GM18499 (cell line): ENCODE data around the gene CDH18.

Experiments
- ATAC-seq: cut with Tn5 transposase; IDR thresholded peaks from one replicate; pipeline ENCODE4 v1.9.1; 2021; ENCODE audit warnings: moderate number of reproducible peaks; ENCODE audit not compliant: insufficient read depth, unreplicated experiment

CDH18 gene

DNA sequence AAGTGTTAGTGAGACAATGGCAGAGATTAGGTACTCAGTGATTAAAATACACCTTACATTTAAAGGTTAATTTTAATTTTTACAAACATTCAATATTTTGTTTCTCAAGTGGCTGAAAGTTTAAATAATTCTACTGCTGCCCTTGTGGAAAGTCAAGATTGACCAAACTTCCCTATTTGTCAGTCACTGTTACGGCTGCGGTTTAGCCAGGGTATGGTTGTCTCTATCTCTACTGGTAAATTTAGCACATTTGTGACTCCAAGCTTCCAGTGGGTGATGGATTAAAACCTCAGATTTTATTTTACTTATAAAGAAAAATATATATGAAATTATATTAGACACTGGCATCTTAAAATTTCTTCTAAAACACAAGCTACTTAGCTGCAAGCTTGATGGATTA, 368.4 kb downstream of the CDH18 start:
- ATAC-seq, result no peak

DNA sequence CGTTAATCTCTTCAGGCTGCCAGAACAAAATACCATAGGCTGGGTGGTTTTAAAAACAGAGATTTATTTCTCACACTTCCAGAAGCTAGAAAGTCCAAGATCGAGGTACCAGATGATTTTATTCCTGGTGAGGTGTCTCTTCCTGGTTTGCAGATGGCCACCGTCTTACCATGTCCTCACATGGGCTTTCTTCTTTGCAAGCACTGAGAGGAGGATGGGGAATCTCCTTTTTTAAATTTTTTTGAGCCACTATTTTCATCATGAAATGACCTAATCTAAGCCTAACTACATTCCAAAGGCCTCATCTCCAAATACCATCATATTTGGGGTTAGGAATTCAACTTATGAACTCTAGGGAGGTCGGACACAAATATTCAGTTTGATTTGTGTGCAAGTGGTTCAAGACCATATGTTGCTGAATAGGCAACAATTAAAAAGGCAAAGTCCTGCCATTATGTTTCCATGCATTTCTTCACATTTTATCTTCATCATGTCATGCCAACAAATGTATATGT, 371.2 kb downstream of the CDH18 start:
- ATAC-seq, result no peak

DNA sequence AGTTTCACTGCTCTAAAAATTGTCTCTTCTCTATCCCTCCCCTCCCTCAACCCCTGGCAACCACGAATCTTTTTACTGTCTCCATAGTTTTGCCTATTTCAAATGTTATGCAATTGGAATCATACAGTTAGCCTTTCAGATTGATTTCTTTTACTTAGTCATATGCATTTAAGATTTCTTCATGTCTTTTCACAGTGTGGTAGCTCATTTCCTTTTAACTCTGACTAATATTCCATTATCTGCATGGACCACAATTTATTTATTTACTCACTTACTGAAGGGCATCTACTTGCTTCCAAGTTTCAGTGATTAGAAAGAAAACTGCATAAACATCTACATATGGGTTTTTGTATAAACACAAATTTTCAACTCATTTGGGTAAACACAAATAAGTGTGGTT, 372.3 kb downstream of the CDH18 start:
- no peak for ATAC-seq

DNA sequence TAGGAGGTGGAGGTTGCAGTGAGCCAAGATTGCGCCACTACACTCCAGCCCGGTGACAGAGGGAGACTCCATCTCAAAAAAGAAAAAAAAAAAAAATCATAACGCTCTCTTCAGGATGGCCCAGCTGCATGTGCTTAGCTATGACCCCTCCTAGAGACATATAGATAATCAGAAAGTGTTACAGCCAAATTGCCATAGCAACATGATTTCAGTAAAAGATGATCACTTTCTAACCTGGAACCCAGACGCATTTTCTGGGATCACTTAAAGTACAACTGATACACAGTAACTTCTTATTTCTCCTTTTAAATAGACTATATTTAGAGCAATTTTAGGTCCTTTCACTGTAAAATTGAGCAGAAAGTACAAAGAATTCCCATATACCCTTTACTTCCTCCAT, 372.9 kb downstream of the CDH18 start:
- no peak for ATAC-seq

DNA sequence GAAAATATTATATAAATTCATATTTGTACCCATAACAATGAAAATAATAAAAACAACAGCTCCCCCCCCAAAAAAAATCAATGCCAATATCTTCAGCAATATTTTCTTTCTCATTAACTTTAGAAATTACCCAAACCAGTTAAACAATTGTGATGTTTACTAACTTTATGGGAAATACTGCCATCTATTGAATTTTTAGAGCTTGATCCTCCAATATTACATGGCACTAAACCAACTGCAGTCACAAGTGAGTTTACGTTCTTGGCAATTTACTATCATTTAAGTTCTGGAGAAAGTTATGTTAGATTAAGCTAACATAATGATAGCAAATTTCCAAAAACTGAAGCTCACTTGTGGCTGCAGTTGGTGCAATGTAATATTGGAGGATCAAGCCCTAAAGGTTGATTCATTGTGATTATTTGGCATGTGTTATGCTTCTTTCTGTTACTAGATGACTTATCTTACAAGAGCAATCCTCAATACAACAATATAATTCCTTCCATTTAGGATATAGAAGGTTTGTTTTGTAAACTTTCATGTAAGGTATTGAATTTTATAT, 379.5 kb downstream of the CDH18 start:
- no peak for ATAC-seq

DNA sequence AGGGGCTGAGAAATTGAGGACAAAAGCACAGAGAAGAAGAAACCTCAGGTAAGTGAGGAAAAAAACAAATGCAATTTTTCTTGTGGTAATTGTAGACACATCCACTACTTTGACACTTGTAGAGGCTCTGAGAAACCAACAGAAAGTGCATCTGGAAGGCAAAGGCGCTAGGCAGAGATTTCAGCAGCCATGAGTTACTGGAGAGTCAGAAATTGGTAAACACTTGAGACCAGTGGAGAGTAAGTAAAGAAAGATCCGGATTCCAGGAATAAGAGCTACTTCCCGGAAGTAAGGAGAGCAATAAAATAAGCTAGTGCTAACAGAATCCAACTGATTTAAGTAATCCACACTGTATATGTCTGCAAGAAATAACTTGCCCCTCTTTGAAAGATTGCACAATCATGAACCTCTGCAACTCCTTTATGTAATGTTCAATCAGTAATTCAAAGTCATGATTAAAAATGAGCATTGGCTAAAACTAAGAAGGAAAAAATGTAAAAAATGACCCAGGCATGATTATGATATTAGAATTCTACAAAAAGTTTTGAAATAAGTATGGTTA, 382.1 kb downstream of the CDH18 start:
- no peak for ATAC-seq

DNA sequence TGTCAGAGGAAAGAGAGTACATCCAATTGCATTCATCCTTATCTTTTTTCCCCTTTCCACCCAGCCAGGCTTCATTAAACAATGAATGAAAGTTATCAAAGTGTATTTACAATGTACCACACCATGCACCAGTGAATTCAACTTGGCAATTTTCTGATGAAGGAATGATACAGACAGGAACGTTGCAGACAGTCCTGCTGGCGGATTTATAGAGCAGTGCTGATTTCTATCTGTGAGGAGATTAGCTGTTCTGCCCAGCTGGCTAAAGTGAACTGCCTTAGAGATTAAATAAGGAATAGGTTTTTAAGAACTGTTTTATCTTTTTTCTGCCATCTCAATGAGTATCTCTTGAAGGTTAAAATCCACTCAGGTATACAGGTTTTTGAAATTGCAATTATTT, 403.9 kb downstream of the CDH18 start:
- ATAC-seq, result no peak

DNA sequence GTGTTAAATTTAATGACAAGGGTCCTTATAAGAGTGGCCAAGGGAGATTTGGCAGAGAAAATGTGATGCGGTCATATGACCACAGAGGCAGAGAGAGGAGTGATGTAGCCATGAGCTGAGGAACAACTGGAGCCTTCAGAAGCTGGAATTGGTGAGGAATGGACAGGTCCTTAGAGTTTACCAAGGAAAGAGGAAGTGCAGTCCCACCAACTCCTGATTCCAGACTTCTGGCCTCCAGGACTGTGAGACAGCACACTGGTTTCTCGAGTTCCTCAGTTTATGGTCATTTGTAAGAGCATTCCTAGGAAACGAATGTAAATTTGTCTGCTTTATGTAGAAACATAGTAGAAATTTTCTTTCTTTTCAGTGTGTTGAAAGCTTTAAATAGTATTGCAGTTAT, 410.1 kb downstream of the CDH18 start:
- no peak for ATAC-seq

DNA sequence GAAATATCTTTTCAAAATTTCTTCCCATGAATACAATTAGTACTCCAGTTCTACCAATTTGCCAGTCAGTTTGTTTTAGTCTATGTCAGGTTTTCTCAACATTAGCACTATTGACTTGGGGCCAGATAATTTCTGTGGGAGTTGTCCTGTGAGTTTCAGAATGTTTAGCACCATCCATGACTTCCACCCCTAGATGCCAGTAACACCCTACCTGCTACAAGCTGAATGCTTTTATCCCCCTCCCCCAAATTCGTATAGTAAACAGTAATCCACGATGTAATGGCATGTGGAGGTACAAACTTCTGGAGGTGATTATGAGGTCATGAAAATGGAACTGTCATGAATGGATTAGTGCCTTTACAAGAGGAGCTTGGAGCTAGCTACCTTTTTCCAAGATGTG, 420.0 kb downstream of the CDH18 start:
- ATAC-seq, result no peak

DNA sequence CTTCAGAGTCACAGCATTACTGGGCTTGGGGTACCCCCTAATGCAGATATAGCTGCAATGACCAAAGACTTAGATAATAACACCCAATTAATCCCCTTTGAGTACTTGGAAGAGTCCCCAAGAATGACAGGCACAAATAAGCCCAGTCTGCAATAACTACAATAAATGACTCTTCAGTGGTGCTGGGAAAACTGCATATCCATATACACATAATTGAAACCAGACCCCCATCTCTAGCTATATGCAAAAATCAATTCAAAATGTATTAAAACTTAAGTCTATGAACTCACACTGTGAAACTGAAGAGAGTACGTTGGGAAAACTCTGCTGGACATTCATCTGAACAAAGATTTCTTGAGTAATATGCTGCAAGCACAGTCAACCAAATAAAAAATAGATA, 422.5 kb downstream of the CDH18 start:
- ATAC-seq, result no peak

DNA sequence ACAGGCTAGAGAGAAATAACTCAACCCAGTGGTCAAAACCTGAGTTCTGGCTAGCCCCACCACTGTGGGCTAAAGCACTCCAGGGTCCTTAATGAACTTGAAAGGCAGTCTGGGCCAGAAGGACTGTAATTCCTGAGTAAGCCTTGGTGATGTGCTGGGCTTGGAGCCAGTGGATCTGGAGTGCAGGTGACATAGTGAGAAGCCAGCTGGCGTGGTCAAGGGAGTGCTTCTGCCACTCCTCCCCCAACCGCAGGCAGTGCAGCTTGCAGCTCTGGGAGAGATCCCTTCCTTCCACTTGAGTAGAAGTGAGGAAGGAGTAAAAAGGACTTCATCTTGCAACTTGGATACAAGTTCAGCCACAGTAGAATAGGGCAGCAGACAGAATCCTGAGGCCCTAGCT, 424.0 kb downstream of the CDH18 start:
- ATAC-seq, result no peak

DNA sequence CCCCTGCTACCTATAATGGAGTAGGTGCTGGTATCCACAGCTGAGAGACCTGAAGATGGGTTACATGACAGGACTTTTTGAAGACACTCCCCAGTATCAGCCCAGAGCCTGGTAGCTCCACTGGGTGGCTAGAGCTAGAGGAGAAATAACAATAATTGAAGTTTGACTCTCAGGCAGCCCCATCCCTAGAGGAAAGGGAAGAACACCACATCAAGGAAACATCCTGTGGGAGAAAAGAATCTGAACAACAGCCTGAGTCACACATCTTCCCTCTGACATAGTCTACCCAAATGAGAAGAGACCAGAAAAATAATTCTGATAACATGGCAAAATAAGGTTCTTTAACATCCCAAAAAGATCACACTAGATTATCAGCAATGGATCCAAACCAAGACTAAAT, 432.1 kb downstream of the CDH18 start:
- ATAC-seq, result no peak

DNA sequence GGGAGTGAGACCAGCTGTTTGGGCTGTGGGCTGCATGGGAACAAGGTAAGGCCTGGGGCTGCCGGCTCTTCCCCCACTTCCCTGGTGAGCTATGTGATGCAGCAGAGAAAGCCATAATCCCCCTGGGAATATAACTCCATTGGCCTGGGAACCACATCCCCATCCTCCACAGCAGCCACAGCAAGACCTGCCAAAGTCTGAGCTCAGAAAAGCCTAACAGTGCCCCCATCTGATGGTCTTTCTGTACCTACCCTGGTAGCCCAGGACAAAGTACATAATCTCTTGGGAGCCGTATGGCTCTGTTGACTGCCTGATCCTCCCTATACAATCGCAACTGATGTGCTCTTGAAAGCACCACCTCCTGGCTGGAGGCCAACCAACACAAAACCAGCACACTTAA, 432.6 kb downstream of the CDH18 start:
- no peak for ATAC-seq

DNA sequence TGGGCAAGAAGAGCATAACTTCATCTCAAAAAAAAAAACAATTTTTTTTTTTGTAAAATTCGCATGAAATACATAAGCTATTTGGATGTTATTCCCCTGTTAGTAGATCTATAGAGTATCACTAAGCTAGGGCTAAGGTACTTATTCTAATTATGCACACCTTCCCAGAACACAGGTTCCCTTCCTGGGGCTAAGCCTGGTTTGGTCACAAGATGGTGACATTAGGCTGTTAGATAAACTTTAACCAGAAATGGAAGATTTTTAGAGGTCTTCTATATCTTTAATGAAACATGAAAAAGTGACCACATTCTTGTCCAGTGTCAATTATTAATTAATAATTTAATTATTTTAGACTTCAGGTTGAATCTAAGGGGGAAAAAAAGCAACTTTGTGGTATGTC, 433.5 kb downstream of the CDH18 start:
- ATAC-seq, result no peak

DNA sequence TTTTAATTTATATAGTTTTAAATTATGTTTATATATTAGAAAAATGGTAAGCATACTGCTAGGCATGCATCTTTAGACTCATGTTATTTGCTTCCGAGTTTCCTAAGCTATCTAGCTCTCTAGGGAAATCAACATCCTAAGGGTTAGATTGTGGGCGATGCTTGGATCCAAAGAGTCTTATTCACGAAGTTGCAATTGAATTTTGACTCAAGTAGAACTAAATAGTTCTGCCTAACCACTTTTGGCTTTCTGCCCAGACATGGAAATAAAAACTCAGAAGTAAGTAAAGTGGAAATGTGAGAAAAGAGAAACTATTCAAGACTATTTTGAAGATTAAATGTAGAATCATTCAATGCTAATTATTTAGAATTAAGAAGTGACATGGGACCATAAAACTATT, 440.4 kb downstream of the CDH18 start:
- ATAC-seq, result no peak

DNA sequence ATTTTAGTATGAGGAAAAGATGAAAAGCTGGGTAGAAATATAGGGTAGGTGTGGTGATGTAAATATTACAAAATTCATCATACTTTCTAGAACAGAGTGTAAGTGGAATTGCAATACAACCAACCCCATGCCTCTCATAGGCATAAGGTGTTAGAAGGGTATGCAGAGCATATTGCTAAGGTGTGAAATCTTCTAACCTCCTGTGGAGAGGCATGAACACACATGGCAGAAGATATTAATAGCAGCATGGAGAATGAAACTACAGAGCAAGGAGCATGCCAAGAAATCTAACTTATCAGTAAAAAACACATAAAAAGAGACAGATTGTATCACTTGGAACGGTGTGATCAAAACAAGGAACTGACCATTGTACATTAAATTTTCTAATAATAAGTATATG, 441.5 kb downstream of the CDH18 start:
- no peak for ATAC-seq

DNA sequence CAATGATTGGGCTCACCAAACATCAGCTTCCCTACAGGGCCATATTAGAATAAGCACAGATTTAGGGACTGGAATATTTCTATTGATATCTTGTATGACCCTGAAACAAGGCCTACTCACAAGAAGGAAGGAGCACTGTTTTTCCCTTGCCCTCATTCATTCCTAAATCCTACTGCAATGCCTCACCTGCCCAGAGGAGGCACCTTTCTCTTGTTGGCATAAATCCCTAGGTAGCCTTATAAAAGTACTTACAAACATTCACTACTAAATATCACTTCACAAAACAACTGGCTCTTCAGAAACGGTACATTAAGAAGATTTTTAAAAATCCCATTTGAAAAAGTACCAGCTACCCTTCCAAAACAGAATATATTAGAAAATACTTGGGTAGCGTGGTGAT, 449.4 kb downstream of the CDH18 start:
- ATAC-seq, result no peak

DNA sequence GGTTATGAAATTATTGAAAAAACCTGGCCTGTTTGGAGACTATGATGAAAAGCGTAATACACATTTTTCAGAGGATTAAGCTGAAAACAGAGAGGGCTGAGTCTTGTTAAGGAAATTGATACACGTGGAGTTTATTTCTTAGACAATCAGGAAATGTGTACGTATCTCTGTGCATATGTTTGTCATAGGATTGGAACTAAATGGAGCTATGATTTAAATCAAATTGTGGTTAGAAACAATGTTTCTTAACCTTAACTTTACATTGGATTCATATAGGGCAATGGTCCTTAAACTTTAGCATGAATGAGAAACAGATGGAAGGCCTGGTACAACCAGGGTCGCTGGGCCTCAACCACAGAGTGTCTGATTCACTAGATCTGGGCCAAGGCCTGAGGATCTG, 451.6 kb downstream of the CDH18 start:
- ATAC-seq, result no peak

DNA sequence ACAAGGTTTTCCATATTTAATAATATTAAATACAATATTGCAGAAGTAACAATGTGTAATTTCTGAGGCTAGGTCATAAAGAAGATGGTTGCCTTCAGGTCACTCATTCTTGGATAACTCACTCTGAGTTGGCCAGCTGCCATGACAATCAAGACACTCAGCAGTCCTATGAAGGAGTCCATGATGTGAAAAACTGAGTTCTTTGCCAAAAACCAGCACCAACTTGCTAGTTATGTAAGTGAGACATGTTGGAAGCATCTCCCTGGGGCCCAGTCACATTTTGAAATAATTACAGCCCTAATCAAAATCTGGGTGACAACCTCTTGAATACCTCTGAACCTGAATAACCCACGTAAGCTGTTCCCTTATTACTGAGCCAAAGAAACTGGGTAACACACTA, 453.2 kb downstream of the CDH18 start:
- ATAC-seq, result no peak

DNA sequence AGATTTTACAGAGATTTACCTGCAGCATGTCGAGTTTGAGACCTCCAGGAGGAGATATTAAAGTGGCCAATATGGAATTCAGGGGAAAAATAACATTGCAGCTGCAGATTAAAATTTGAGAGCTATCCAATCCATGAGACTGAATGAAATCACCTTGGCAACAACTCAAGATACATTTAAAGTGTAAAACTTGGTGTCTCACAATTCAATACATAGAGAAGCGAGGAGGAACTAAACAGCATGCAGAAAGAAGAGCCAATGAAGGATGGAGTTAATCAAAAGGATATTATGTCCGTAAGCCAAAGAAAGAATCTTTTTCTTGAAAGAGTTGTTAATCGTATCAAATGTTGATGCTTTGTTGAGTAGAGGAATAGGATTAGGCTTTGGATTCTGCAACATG, 455.1 kb downstream of the CDH18 start:
- no peak for ATAC-seq

DNA sequence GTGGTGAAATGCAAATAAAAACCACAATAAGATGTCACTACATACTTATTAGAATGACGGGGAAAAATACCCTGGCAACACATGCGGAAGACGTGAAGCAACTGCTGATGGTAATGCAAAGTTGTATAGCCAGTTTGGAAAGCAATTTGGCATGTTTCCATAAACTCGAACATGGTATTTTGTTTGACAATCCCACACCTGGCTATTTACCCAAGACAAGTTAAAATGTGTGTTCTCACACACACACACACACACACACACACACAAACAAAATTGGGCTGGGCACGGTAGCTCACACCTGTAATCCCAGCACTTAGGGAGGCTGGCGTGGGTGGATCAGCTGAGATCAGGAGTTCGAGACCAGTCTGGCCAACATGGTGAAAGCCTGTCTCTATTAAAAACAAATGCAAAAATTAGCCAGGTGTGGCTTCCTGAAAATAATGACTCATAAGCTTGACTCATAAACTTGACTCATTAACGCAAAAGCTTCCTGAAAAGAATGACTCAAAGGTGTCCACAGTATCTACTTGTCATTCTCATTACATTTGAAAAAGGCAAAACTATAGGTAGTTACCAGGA, 456.5 kb downstream of the CDH18 start:
- ATAC-seq, result no peak

DNA sequence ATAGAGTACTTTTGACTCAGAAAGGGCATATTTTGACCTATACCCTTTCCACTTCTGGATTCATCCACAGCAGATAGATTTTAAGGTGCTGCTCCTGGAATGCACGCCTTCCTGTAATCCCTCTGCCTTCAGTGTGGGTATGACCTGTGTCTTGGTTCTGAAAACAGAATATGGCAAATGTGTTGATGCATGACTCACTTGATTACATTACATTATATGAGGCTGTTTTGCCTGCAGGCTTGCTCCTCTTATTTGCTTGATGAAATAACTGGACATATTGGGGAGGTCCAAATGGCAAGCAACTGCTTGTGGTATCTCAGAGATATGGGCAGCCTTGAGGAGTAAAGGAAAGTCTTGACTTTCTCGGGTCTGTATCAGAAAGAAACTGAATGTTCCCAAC, 468.6 kb downstream of the CDH18 start:
- ATAC-seq, result no peak
